NCI-H1092 treated with DMSO at 0.1 percent for 48 hours (cell line): Measurements from ENCODE around the gene IRAK1BP1.
"Not testable (repeated sequence)": the region's sequence is repeated elsewhere in the genome, so short reads cannot be mapped to it uniquely, and the experiment has no call there.

ENCODE experiments used
- DNase-seq: peaks from one replicate; lab custom pipeline; 2025; lab: John Stamatoyannopoulos, UW

IRAK1BP1 gene

DNA sequence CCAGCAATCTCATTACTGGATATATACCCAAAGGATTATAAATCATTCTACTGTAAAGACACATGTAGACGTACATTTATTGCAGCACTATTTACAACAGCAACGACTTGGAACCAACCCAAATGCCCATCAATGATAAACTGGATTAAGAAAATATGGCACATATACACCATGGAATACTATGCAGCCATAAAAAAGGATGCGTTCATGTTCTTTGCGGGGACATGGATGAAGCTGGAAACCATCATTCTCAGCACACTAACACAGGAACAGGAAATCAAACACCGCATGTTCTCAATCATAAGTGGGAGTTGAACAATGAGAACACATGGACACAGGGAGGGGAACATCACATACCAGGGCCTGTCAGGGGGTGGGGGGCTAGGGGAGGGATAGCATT is 22.6 kb downstream of the IRAK1BP1 start:
- not testable (repeated sequence) for DNase-seq

DNA sequence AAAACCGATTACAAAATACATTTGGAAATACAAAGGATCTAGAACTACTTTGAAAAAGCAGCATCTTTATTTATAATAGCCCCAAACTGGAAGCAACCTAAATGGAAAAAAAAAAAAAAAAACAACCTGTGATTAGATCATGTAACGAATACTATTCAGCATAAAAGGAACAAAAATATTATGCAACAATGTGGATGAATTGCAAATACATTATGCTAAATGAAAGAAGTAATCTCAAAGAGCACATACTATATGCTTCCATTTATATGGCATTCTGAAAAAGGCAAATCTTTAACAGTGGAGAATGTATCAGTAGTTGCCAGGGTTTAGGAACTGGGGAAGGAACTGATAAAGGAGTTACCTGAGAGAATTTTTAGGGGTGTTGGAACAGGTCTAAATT is 28.9 kb downstream of the IRAK1BP1 start:
- DNase-seq = no peak

DNA sequence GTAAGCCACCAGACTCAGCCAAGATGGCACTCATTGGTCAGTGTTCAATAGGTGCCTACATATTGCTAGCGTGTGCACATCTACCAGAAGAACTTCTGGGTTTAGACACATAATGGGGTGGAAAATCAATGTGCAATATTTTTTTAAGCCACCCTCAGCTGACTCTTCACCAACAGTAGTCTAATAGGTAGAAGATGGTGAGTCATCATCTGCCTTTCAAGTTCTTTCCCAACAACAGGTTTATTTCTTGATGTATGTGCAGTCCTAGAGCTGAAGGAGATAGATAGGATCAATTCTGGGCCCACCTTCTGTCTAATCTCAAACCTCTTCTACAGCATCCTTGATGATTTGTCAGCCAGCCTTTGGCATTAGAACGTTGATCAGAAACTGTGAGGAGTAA is 41.3 kb downstream of the IRAK1BP1 start:
- DNase-seq = no peak

DNA sequence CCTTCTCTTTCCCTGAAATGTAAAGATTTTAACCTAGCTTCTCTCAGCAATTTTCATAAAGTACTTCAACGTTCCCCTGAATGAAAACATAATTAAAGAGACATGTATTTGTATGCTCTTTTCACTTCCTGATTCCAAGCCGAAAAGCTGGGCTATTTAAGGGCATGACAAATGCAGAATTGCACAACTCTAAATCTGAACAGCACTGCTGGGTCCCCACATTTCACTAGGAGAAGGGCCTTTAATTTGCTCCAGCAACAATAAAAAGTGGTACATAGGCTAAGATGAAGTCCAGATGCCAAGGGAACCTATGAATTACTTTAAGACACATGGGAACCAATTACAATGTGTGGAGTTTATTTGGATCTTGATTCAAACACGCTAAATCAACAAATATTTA is 42.0 kb downstream of the IRAK1BP1 start:
- no peak for DNase-seq

DNA sequence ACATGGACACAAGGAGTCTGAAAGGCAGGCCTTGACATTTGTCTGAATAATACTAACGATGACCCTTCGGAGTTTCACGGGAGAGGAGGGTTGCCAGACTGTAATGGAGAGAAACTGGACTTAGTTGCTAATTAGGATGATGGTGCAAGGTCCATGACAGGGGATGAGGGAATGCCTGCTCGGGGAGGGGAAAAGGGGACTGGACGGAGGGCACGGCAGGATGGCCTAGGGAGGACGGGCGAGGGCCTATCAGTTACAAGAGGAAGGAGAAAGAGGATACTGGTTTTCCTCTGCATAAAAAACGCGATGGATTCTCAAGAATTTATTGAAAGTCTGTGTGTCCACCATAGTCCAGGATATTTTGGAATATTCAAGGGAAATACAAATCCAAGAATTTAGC is 42.7 kb downstream of the IRAK1BP1 start:
- no peak for DNase-seq

DNA sequence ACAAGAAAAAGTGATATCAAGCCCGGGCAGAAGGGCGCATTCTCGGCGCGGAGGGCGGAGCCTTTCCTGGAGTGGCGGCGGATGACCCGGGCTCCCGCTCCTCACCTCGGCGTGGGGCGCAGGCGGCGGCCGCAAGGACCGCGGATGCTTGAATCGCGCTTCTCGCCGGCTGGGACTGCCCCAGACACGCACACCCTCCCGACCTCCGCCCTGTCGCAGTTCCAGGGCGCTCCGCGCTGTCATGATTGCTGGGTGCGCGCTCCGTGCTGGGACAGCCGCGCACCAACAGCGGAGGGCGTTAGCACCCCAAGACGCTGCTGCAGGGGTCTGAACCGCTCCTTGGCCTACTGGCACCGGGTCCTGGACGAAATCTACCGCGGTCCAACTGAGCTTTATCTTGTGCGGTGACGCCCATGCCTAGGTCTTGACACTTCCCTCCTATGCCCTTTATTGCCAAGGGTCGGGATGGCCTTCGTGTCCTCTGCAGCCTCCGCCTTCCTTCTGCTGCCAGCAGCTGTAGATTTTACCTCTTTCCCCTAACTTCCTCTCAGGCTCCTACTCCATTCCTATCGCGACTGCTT is 43.3 kb downstream of the IRAK1BP1 start:
- no peak for DNase-seq

DNA sequence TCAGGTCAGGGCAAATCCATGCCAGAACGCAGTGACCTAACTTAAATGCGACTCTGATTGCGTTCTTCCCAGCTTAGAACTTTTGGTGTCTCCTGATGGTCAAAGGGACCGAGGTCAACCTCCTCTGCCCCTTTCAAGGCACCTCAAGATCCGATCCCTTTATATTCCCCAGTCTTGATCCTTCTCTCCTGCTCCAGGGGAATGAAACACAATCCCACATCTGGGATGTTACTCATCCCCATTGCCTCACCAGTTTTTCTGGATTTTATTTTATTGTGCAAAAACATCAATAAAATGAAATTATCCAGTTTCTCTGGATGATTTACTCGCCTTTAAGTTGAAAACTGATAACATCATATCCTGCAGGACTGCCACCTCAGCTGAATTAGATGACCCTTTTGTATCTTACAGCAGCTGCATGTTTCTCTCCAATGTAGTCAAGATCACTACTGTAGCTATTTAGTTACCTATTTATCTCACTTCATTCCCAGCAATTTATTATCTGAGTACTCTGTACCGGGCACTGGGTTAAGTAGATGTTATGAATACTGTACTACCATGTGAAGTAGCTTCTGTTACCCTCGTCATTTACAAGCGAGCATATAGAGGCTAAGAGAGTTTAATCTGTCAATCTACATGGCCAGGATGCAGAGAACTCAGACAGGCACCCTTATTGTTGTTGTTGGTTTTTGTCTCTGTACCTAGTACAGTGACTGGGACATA is 44.0 kb downstream of the IRAK1BP1 start:
- no peak for DNase-seq

DNA sequence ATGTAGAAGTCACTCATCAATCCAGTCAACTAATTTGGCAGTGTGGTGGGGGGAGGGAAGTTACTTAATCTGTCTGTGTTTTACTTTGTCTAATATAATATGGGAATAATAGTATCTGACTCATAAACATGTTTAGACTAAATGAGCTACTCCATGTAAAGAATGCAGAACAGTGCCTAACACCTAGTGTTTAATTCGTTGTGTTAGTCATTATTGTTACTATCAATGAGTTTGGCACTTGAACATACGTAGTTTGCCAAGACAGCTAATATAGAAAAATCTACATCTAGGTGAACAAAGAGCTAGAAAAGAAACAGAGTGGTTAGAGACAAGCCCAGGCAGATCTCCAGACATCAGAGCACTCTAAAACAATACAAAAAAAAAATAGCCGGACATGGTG is 49.1 kb downstream of the IRAK1BP1 start:
- DNase-seq = no peak

DNA sequence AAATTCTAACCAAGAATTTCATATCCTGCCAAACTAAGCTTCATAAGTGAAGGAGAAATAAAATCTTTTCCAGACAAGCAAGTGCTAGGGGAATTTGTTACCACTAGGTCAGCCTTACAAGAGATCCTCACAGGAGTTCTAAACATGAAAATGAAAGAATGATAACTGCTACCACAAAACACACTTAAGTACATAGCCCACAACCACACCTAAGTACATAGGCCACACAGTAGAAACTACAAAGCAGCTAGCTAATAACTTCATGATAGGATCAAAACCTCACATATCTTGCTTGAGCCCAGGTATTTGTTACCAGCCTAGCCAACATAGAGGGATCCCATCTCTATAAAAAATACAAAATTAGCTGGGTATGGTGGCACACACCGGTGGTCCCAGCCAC is 50.4 kb downstream of the IRAK1BP1 start:
- no peak for DNase-seq

DNA sequence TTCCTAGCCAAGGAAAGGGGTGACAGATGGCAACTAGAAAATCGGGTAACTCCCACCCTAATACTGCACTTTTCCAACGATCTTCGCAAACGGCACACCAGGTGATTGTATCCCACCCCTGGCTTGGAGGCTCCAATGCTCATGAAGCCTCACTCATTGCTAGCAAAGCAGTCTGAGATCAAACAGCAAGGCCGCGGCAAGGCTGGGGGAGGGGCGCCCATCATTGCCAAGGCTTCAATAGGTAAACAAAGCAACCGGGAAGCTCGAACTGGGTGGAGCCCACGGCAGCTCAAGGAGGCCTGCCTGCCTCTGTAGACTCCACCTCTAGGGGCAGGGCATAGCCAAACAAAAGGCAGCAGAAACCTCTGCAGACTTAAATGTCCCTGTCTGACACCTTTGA is 53.8 kb downstream of the IRAK1BP1 start:
- not testable (repeated sequence) for DNase-seq

DNA sequence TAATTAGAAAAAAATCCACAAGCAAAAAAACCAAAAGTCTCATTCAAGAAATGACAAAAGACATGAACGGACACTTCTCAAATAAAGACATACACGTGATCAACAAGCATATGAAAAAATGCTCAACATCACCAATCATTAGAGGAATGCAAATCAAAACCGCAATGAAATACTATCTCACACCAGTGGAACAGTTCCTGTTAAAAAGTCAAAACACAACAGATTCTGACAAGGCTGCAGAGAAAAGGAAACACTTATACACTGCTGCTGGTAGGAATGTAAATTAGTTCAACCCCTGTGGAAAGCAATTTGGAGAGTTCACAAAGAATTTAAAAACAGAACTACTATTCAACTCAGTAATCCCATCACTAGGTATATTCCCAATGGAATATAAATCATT is 58.0 kb downstream of the IRAK1BP1 start:
- no peak for DNase-seq

DNA sequence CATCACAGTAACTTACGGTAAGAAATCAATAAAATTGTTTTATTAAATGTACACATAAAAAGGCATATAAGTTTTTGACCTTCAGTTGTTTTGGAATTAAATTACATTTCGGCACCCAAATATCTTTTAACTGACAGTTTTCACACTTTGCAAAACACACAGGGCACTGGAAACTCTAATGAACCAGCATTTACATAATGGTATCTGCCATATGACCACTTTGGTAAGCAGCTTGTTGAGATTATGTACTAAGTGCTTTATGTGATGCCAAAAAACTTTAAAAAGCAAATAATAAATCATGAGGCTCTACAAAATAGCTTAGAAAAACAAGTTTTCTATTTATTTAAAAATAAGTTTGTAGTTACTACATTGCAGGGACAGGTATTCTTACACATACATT is 68.2 kb downstream of the IRAK1BP1 start:
- no peak for DNase-seq

DNA sequence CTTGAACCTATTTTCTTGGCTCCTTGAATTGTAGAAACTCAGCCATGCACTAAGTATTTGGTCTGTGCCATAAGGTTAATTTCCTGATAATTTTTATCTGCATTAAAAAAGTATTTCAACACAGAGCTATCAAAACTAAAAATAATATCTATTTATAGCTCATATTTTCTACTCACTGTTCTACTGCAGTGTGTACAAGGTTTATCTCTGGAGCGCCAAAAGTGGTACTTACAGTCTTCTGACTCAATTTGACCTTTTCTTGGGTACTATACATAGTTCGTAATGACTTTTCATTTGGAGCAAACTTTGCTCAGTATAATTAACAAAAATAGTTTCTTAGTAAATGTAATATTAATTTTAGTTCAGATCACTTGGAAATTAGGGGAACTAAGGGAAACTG is 69.2 kb downstream of the IRAK1BP1 start:
- no peak for DNase-seq

DNA sequence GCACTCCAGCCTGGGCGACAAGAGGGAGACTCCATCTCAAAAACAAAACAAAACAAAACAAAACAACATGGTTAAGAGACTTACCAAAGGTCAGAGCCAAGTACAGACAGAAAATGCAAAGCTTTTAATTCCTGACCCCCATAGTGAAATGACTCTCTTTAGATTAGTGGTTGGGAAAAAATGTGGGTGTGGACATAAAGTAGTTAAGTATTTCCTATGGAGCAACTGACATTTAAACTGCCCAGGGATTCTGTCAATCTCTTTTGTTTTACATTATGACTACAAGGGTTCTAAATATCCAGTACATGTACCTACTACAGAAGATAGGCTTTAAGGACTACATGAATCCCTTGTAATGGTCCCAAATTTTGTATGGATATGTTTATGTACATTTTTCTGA is 75.1 kb downstream of the IRAK1BP1 start:
- no peak for DNase-seq

DNA sequence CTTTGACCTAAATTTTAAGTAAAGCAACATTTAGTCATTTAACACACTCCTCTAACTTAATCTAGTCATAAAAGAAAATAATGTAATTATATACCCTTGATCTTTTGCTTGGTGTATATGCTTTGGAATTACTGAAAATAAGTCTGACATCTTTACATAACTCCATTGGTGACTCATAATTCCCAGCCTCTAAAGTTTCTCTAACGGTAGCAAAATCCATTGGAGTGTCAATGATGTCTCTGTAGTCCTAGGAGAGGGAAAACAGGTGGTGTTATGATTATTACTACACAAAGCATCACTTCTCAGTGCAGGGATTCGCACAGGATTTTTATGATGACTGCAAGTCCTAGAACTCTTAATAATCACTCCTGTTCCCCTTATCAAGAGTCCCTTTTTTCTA is 80.2 kb downstream of the IRAK1BP1 start:
- no peak for DNase-seq

DNA sequence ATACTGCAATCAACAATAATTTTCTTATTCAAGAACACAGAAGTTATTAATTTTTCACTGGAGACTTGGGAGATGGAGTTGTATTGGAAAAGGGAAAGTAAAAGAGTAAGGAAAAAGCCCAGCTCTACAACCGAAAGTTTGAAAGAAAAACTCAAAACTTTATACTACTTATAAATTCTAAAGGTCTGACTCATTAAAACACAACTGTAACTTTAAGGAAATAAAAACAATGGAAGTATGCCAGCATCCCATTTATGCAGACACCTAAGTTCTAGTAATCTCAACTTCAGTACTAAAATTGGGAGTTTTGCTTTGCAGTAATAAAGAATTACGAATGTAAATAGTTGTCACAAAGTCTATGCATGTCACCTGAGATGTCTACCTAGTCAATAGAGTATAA is 80.6 kb downstream of the IRAK1BP1 start:
- DNase-seq = no peak

DNA sequence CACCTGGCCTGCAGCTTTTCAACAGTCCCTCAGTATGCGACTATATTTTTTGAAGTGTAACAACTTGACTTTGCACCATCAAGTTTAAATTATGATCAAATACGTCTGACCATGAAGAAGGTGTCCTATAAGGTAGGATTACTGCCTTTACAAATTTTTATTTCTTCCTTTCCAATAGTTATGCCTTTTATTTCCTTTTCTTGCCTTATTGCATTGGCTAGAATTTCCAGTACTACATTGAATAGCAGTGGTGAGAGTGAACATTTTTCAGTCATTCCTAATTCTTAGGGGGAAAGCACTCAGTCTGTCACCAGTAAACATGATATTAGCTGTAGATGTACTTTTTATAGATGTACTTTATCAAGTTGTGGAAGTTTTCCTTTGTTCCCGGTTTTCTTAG is 81.4 kb downstream of the IRAK1BP1 start:
- no peak for DNase-seq

DNA sequence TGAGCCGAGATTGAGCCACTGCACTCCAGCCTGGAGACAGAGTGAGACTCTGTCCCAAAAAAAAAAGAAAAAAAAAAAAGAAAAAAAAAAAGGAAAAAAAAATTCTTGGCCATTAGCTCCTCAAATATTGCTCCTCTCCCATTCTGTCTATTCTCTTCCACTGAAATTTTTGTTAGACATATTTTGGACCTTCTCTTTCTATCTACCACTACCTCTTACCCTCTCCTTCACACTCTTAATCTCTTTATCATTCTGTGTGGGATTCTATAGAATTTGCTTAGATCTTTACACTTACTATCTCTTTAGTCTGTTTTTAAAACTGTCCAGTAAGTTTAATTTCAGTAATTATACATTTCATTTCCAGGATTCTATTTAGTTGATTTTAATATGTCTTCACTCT is 85.0 kb downstream of the IRAK1BP1 start:
- no peak for DNase-seq
